ENCODE results near the gene PHF24.
"Not testable (repeated sequence)": the region's sequence is repeated elsewhere in the genome, so short reads cannot be mapped to it uniquely, and the experiment has no call there.

The PHF24 gene

DNA sequence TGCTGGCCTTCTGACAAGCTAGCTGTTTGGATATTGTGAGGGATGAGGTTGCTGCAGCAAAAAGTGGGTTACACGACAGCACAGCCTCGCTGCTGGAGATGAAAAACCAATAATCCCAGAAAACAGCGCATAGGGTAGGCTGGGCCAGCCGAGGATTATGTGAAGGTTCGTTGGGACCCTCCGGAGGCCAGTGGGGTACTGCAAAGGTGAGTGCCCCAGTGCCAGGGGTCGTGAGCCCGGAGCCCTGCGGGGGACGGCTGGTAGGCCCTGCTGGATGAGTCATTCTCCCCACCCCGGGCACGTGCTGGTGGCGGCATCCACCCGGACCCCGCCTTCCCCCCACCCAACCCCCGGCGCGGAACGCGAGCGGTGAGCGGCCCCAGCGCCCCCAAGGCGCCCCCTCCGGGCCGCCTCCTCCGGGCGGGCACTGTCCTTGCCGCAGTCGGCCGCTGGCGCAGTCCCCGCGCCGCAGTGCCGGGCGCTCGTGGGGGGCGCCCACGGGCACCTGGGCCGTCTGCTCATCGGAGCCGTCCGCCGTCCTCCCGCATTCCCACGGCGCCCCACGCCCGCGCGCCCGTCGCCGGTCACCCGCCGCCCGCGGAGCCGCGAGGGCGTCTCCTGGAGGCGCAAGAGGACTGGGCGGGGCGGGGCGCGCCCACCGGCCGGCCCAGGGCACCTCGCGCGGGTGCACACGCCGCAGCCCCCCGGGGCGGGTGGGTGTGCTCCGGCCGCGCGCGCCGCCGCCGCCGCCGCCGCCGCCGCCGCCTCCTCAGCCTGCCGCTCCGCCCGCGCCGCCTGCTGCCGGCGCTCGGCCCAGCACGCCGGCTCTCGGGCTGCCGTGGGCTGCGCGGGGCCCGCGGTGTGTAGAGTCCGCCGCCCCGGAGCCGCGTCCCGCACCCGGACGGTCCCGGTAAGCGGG, at the start of gene PHF24:
PHF24 (plus strand) TSS at position 794 of the 919 bp plus-strand sequence. CDS start 13,014 bp downstream, outside the sequence.
- TF ChIP-seq, protein P1, sequence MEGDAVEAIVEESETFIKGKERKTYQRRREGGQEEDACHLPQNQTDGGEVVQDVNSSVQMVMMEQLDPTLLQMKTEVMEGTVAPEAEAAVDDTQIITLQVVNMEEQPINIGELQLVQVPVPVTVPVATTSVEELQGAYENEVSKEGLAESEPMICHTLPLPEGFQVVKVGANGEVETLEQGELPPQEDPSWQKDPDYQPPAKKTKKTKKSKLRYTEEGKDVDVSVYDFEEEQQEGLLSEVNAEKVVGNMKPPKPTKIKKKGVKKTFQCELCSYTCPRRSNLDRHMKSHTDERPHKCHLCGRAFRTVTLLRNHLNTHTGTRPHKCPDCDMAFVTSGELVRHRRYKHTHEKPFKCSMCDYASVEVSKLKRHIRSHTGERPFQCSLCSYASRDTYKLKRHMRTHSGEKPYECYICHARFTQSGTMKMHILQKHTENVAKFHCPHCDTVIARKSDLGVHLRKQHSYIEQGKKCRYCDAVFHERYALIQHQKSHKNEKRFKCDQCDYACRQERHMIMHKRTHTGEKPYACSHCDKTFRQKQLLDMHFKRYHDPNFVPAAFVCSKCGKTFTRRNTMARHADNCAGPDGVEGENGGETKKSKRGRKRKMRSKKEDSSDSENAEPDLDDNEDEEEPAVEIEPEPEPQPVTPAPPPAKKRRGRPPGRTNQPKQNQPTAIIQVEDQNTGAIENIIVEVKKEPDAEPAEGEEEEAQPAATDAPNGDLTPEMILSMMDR (IDR thresholded peaks at IDR 0.05; ENCODE audit: insufficient read depth, low read depth, low read length, missing control alignments): peak; percentile 17
- H3K4me3 ChIP-seq (ENCODE audit: low read depth, low read length): no peak within 1 kb of the TSS
- DNase-seq (ENCODE audit: low read depth): peak; percentile 15

DNA sequence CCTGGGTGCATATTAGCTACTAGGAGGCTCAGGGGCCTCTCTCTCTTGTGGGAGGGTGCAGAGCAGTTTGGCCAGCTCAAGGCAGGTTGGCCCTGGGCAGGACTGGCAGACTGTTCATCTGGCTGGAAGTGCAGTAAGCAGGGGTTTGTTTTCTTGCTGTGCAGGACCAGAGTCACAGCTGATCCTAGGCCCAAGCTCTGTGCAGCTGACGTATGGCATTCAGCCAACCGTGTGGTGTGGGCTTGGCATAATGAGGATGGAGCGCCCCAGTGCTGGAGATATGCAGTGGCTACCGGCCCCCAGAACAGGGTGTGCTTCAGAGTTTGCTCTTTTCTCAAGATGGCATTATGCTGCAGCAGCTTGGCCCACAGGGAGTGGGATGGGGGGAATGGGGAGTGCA, 31.0 kb upstream of the PHF24 start:
- TF ChIP-seq, protein P1 (IDR thresholded peaks at IDR 0.05; ENCODE audit: insufficient read depth, low read depth, low read length, missing control alignments): no peak
- no peak overlapping the region for H3K4me3 ChIP-seq (ENCODE audit: low read depth, low read length)
- no peak for DNase-seq (ENCODE audit: low read depth)

DNA sequence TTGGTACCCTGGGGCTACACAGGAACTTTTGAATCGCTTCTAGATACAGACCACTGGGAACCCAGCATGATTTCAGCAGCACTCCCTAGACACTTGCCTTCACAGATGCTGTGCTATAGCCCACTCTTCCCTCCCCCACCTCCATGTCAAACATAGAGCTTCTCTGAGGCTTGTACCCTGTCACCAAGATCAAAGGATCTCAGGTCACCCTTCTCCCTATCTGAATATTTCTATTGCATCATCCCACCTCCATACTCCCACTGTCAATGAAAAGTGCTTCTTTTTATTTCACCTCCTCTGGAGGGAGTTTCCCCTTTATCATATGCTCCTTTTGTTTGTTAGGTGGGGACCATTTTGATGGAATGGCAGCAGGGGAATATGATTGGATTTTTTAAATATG, 29.2 kb upstream of the PHF24 start:
- H3K4me3 ChIP-seq (ENCODE audit: low read depth, low read length): no peak overlapping the region
- TF ChIP-seq, protein P1 (IDR thresholded peaks at IDR 0.05; ENCODE audit: insufficient read depth, low read depth, low read length, missing control alignments): no peak
- DNase-seq (ENCODE audit: low read depth): no peak

DNA sequence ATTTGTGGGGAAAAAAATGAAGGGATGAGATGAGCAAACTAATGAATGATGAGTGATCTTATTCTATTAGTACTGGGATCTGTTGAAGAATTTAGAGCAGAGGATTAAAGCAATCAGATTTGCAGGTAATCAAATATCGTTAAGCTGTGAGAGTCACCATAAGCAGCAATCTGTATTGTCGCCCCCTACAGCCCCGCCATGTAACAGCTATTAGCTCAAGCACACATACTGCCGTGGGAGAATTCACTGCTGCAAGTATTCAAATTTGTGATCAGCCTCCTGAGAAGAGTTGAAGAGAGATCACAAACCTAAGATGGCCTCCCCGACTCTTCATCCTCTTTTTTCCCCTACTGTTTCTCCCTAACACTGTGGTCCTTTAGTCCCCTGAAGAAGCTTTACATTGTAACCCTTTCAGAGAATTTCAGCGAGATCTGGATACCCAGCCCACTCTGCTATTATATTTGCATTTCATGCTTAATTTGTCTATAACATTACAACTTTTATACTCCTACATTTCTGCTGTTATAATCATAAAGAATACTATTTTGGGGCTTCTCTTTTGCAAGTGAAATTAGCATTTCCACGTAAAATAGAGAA, 28.5 kb upstream of the PHF24 start:
- peak; percentile 47 for DNase-seq (ENCODE audit: low read depth)
- no peak overlapping the region for H3K4me3 ChIP-seq (ENCODE audit: low read depth, low read length)
- TF ChIP-seq, protein P1 (IDR thresholded peaks at IDR 0.05; ENCODE audit: insufficient read depth, low read depth, low read length, missing control alignments): peak; percentile 63

DNA sequence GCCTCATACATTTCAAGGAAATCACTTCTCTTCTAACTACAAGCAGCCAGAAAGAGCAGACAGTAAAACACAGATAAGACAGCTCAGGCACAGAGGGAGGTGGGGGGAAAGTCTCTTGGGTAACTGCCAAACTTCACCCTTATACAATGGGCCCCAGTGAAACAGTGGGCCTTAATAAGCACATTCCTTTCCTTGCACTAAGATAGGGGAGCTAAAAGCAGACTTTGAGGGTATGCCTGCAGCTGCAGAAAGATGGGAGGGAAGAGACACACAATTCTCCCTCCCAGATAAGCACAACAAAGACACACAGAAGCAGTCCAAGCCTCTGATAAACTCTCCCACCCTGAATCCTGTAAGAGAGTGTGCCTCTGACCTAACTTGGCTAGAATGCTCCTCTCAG, 18.1 kb upstream of the PHF24 start:
- DNase-seq (ENCODE audit: low read depth); H3K4me3 ChIP-seq (ENCODE audit: low read depth, low read length): not testable (repeated sequence)

DNA sequence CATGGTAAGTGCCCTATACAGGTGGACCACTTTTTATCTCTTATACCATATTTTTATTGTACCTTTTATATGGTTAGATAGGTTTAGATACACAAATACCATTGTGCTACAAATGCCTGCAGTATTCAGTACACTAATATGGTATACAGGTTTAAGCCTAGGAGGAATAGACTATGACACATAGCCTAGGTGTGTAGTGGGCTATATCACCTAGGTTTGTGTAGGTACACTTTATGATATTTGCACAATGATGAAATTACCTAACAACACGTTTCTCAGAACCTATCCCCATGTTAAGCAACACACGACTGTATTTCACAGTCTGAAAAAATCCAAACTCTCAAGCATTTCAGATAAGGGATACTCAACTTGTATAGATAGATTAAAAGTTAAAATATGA, 9.6 kb upstream of the PHF24 start:
- TF ChIP-seq, protein P1 (IDR thresholded peaks at IDR 0.05; ENCODE audit: insufficient read depth, low read depth, low read length, missing control alignments): no peak
- H3K4me3 ChIP-seq (ENCODE audit: low read depth, low read length): no peak overlapping the region
- DNase-seq (ENCODE audit: low read depth): no peak

DNA sequence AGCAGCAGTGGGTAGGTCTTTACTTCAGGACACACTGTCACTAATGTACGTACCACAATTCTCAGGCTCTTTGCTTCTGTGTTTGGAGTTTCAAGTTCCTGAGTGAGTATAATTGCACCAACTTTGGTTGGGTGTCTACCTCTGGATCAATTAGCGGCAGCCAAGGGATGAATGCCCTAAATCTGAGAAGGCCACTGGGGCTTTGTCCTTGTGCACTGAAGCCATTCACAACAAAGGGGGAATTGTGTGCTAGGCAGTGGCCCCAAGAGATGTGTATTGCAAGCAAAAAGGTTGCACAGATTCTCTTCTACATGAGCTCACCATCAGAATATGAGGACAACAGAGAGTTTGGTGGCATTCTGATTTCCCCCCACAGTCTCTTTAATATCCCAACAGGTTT, 3.9 kb upstream of the PHF24 start:
- H3K4me3 ChIP-seq (ENCODE audit: low read depth, low read length): no peak overlapping the region
- DNase-seq (ENCODE audit: low read depth): no peak
- TF ChIP-seq, protein P1 (IDR thresholded peaks at IDR 0.05; ENCODE audit: insufficient read depth, low read depth, low read length, missing control alignments): no peak

DNA sequence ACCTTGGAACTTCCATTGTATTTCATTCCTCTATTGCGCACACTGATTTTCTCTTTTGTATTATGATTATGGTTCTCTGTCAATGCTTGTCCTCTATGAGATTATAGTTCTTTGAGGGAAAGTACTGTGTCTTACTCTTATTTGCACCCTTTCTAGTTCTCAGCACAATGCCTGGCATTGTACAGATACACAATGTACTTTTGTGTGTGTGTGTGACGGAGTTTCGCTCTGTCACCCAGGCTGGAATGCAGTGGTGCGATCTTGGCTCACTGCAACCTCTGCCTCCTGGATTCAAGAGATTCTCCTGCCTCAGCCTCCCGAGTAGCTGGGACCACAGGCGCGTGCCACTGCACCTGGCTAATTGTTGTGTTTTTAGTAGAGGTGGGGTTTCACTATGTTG, 2.0 kb upstream of the PHF24 start:
- not testable (repeated sequence) for H3K4me3 ChIP-seq (ENCODE audit: low read depth, low read length)

More for the DNA sequence above, 2.0 kb upstream of the PHF24 start:
- not testable (repeated sequence) for DNase-seq (ENCODE audit: low read depth)
